ENCODE data around the gene LHX8.

- TF ChIP-seq CTCF (IDR thresholded peaks at IDR 0.05; ENCODE audit: poor library complexity, severe bottlenecking) (no peak), EZH2 (IDR thresholded peaks at IDR 0.05; ENCODE audit: borderline replicate concordance, insufficient read depth, low read length, poor library complexity, severe bottlenecking) (no peak), EP300 (conservative IDR thresholded peaks at IDR 0.05; ENCODE audit: poor library complexity, severe bottlenecking) (no peak), REST (IDR thresholded peaks at IDR 0.05; ENCODE audit: borderline replicate concordance) (no peak), POLR2AphosphoS5 (IDR thresholded peaks at IDR 0.05) (no peak), MXI1 (conservative IDR thresholded peaks at IDR 0.05; ENCODE audit: poor library complexity, severe bottlenecking) (no peak), RAD21 (conservative IDR thresholded peaks at IDR 0.05) (no peak), TAF1 (IDR thresholded peaks at IDR 0.05; ENCODE audit: low read depth) (no peak)
Measured at GRCh38 chr1:75208862-75209261, 74.7 kb downstream of the LHX8 start.

Data from neural cell (in vitro differentiated cells).